Stomach (tissue), 9 donors: ENCODE measurements around the gene PARD3. TPM values are rescaled to one million over a fixed set of nuclear protein-coding genes. Genes with fewer than 3 reads are reported as not detected.

Experiments
- DNase-seq, 2 donors: peaks; one replicate each; pipeline versions ENCODE4 v3.0.0 to v3.0.0-alpha.2; 2013 to 2019
- H3K27ac ChIP-seq, 5 donors: fragments of 200-600 bp in 4 of 5; sonication (generic) in 4 of 5; one replicate each; pipeline ENCODE4 v1.5.1; 2013 to 2019; ENCODE audit warnings: mild to moderate bottlenecking in 1 of 5, moderate library complexity in 1 of 5
- H3K27me3 ChIP-seq, 3 donors: fragments of 200-600 bp; sonication (generic); one replicate each; pipeline ENCODE4 v1.5.1; 2017 to 2019; ENCODE audit warnings: mixed run types in 1 of 3
- H3K36me3 ChIP-seq, 4 donors: fragments of 200-600 bp; sonication (generic); 1 replicate in 3 of 4; 2 replicates in 1 of 4; pipeline ENCODE4 v1.5.1; 2016 to 2019
- H3K4me1 ChIP-seq, 4 donors: fragments of 200-600 bp; sonication (generic); one replicate each; pipeline ENCODE4 v1.5.1; 2016 to 2019
- H3K4me3 ChIP-seq, 4 donors: fragments of 200-600 bp; sonication (generic) in 3 of 4; one replicate each; pipeline ENCODE4 v1.5.1; 2016 to 2019; ENCODE audit warnings: mild to moderate bottlenecking in 1 of 4
- H3K9me3 ChIP-seq, 4 donors: fragments of 200-600 bp; sonication (generic); one replicate each; pipeline ENCODE4 v1.5.1; 2016 to 2019
- EP300 ChIP-seq: sonication (generic); formaldehyde crosslinking; IDR thresholded peaks from one replicate; pipeline ENCODE4 v1.6.1; 2017; ENCODE audit warnings: antibody characterized with exemption
- POLR2A ChIP-seq, 4 donors: fragments of 450-650 bp; IDR thresholded peaks; one replicate each; pipeline ENCODE4 v1.6.1; 2016; ENCODE audit warnings: antibody characterized with exemption in 4 of 4, control low read depth in 2 of 4, mild to moderate bottlenecking in 1 of 4, moderate library complexity in 1 of 4
- POLR2AphosphoS5 ChIP-seq, 3 donors: sonication (generic); formaldehyde crosslinking; IDR thresholded peaks; one replicate each; pipeline ENCODE4 v1.6.1; 2016; ENCODE audit warnings: antibody characterized with exemption in 3 of 3
- WGBS, 5 donors: extraction: QIAGEN DNeasy Blood & Tissue Kit in 3 of 5; methylation state at CpG; one replicate each; pipeline versions ENCODE4 v1.1.5 to v1.1.7; 2013 to 2018; 5-methylcytosine and 5-hydroxymethylcytosine counted together
- intact Hi-C: fragments of 100-400 bp; cut with DNase I; formaldehyde crosslinking; loops from one replicate; pipeline ENCODE4 v1.15.1; 2023; ENCODE audit warnings: low total_unique reads
- polyA plus RNA-seq, 3 donors: library from polyadenylated mRNA; stranded (reverse); fragments of 200-250 nt; gene quantifications; one replicate each; pipeline ENCODE4 v1.2.3, GENCODE V29; 2013
- total RNA-seq, 5 donors: library from RNA; depleted of rRNA; stranded (reverse); fragments of >200 nt; gene quantifications; one replicate each; pipeline versions ENCODE4 v1.1.0 to v1.2.3, GENCODE V29; 2014 to 2016
- TF ChIP-seq, protein P1 (sequence below), 7 experiments: fragments of 450-650 bp in 4 of 7; fragments of 200-600 bp in 3 of 7; sonication (generic) in 3 of 7; IDR thresholded peaks; one replicate each; pipeline ENCODE4 v1.5.1; 2016 to 2019; ENCODE audit warnings: antibody characterized with exemption in 7 of 7, control low read depth in 2 of 7, mild to moderate bottlenecking in 1 of 7
- donor health status: healthy with polysubstance abuse.
- donor health status: Bipolar disorder and iron deficiency.
- donor health status: healthy.

PARD3 gene
- total and polyA plus RNA-seq, 8 donors, result 13.7 to 118 (median 31.8) TPM

GRCh38 chr10:34364253-34365037 is 450.7 kb downstream of the PARD3 start:
- WGBS, 5 donors, result 88 to 97% (median 93%) methylated on average over 5 of the region's 5 CpGs
- Histone ChIP-seq H3K36me3 (peaks cover 0 to 16% (median 7%) of the 10 kb centered on the region in 4 donors), H3K4me3 (no peak overlapping the region), H3K4me1 (no peaks in the 10 kb centered on the region), H3K9me3 (no peaks in the 10 kb centered on the region), H3K27ac (no peak overlapping the region), H3K27me3 (no peaks in the 10 kb centered on the region)
- TF ChIP-seq POLR2A (IDR thresholded peaks at IDR 0.05), result no peak
- TF ChIP-seq EP300, result no peak
- no peak for TF ChIP-seq POLR2AphosphoS5 (IDR thresholded peaks at IDR 0.05)
- TF ChIP-seq, protein P1, sequence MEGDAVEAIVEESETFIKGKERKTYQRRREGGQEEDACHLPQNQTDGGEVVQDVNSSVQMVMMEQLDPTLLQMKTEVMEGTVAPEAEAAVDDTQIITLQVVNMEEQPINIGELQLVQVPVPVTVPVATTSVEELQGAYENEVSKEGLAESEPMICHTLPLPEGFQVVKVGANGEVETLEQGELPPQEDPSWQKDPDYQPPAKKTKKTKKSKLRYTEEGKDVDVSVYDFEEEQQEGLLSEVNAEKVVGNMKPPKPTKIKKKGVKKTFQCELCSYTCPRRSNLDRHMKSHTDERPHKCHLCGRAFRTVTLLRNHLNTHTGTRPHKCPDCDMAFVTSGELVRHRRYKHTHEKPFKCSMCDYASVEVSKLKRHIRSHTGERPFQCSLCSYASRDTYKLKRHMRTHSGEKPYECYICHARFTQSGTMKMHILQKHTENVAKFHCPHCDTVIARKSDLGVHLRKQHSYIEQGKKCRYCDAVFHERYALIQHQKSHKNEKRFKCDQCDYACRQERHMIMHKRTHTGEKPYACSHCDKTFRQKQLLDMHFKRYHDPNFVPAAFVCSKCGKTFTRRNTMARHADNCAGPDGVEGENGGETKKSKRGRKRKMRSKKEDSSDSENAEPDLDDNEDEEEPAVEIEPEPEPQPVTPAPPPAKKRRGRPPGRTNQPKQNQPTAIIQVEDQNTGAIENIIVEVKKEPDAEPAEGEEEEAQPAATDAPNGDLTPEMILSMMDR (IDR thresholded peaks at IDR 0.05), result no peak
- intact Hi-C loops, result no loop called here
- no peak for DNase-seq

DNA sequence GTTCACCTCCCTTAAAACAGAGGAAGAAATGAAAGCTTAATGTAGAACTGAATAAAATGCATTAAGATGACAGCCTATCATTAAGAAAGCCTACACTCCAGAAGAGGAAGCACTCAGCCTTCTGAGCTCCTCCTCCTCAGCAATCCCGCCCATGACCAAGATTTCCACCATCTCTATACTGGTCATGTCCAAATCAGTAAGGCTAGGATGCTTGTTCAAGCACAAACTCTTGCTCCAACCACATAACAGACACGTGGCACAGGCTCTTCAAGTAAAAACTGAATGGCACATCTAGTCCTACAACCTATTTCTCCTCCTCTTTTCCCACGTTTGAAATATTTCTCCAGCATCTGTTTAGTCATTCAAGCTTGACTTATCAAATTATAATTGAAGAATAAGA is 454.1 kb downstream of the PARD3 start:
- H3K36me3 ChIP-seq, result peaks cover 0 to 25% (median 24%) of the 10 kb centered on the region in 4 donors
- DNase-seq, result no peak
- H3K9me3 ChIP-seq, result no peaks in the 10 kb centered on the region
- H3K27me3 ChIP-seq, result no peaks in the 10 kb centered on the region
- intact Hi-C loops, result no loop called here
- WGBS, 5 donors, result 85 to 94% (median 86%) methylated on average over 3 of the region's 3 CpGs
- TF ChIP-seq, protein P1 (IDR thresholded peaks at IDR 0.05), result no peak
- TF ChIP-seq POLR2A (IDR thresholded peaks at IDR 0.05), result no peak
- TF ChIP-seq POLR2AphosphoS5 (IDR thresholded peaks at IDR 0.05), result no peak
- TF ChIP-seq EP300, result no peak
- H3K4me1 ChIP-seq, result no peaks in the 10 kb centered on the region
- H3K4me3 ChIP-seq, result no peak overlapping the region
- H3K27ac ChIP-seq, result no peak overlapping the region

- TF ChIP-seq, protein P1 (IDR thresholded peaks at IDR 0.05), result no peak
- TF ChIP-seq POLR2AphosphoS5 (IDR thresholded peaks at IDR 0.05) (no peak), EP300 (no peak), POLR2A (IDR thresholded peaks at IDR 0.05) (no peak)
- H3K36me3 ChIP-seq, result peaks cover 6 to 39% (median 34%) of the 10 kb centered on the region in 4 donors
- WGBS, 5 donors, result 83 to 89% (median 88%) methylated on average over 4 of the region's 4 CpGs
Observed at GRCh38 chr10:34359435-34359813, 455.7 kb downstream of the PARD3 start.

GRCh38 chr10:34358729-34359434 is 456.2 kb downstream of the PARD3 start:
- Histone ChIP-seq H3K27me3 (no peaks in the 10 kb centered on the region), H3K4me3 (no peak overlapping the region), H3K9me3 (no peaks in the 10 kb centered on the region), H3K4me1 (no peaks in the 10 kb centered on the region), H3K27ac (no peak overlapping the region), H3K36me3 (peaks cover 6 to 42% (median 35%) of the 10 kb centered on the region in 4 donors)
- intact Hi-C loops, result no loop called here
- no peak for DNase-seq
- no peak for TF ChIP-seq POLR2A (IDR thresholded peaks at IDR 0.05)
- TF ChIP-seq POLR2AphosphoS5 (IDR thresholded peaks at IDR 0.05), result no peak
- no peak for TF ChIP-seq EP300
- TF ChIP-seq, protein P1 (IDR thresholded peaks at IDR 0.05), result no peak
- 85 to 90% (median 87%) methylated on average over 2 of the region's 2 CpGs for WGBS, 5 donors

More at GRCh38 chr10:34359435-34359813, 455.7 kb downstream of the PARD3 start:
- Histone ChIP-seq H3K4me1 (no peaks in the 10 kb centered on the region), H3K9me3 (no peaks in the 10 kb centered on the region), H3K27ac (no peak overlapping the region), H3K4me3 (no peak overlapping the region), H3K27me3 (no peaks in the 10 kb centered on the region)
- intact Hi-C loops, result no loop called here
- DNase-seq, result no peak
